GM18861 (cell line): ENCODE data around the gene TERB1.

Experiments used
- ATAC-seq: cut with Tn5 transposase; IDR thresholded peaks from one replicate; pipeline ENCODE4 v1.9.1; 2021; ENCODE audit not compliant: unreplicated experiment

The TERB1 gene

GRCh38 chr16:66750279-66751052 lies 50.9 kb downstream of the TERB1 start:
- ATAC-seq: no peak

- no peak for ATAC-seq
Measured at GRCh38 chr16:66746682-66747081, 54.7 kb downstream of the TERB1 start.

- ATAC-seq: no peak
Measured at GRCh38 chr16:66746048-66746447, 55.3 kb downstream of the TERB1 start.

GRCh38 chr16:66741950-66742808 lies 59.2 kb downstream of the TERB1 start:
- ATAC-seq: no peak

- ATAC-seq: no peak
Measured at GRCh38 chr16:66741169-66741900, 60.0 kb downstream of the TERB1 start.

- ATAC-seq: no peak
Measured at GRCh38 chr16:66740533-66740932, 60.9 kb downstream of the TERB1 start.

GRCh38 chr16:66740010-66740409 lies 61.4 kb downstream of the TERB1 start:
- ATAC-seq: no peak

GRCh38 chr16:66735891-66736290 lies 65.5 kb downstream of the TERB1 start:
- ATAC-seq: no peak

GRCh38 chr16:66731101-66731500 lies 70.3 kb downstream of the TERB1 start:
- ATAC-seq: no peak

GRCh38 chr16:66728804-66729203 lies 72.6 kb downstream of the TERB1 start:
- ATAC-seq: no peak

- ATAC-seq: no peak
Measured at GRCh38 chr16:66728117-66728787, 73.1 kb downstream of the TERB1 start.

GRCh38 chr16:66720766-66721165 lies 80.6 kb downstream of the TERB1 start:
- ATAC-seq: no peak

- no peak for ATAC-seq
Measured at GRCh38 chr16:66719246-66719645, 82.1 kb downstream of the TERB1 start.

- ATAC-seq: no peak
Measured at GRCh38 chr16:66717776-66718175, 83.6 kb downstream of the TERB1 start.

- no peak for ATAC-seq
Measured at GRCh38 chr16:66717112-66717675, 84.2 kb downstream of the TERB1 start.

- no peak for ATAC-seq
Measured at GRCh38 chr16:66714654-66715307, 86.6 kb downstream of the TERB1 start.

GRCh38 chr16:66714062-66714461 lies 87.3 kb downstream of the TERB1 start:
- no peak for ATAC-seq

GRCh38 chr16:66713076-66713475 lies 88.3 kb downstream of the TERB1 start:
- ATAC-seq: no peak

GRCh38 chr16:66712512-66712911 lies 88.9 kb downstream of the TERB1 start:
- no peak for ATAC-seq

- ATAC-seq: no peak
Measured at GRCh38 chr16:66711581-66711980, 89.8 kb downstream of the TERB1 start.
